Neural progenitor cell (in vitro differentiated cells): Measurements from ENCODE around the gene LYST. TPM values are rescaled to one million over a fixed set of nuclear protein-coding genes. Genes with fewer than 3 reads are reported as not detected.

Source experiments
- DNase-seq: peaks from one replicate; pipeline ENCODE4 v3.0.0-alpha.2; 2016; ENCODE audit warnings: low spot score
- H2AFZ ChIP-seq: fragments of 200-600 bp; sonication (generic); replicated peaks from 2 replicates; pipeline ENCODE4 v1.6.1; 2016; ENCODE audit warnings: antibody characterized with exemption
- H3F3A ChIP-seq: fragments of 200-600 bp; sonication (generic); 2 replicates; pipeline ENCODE4 v1.6.1; 2016; ENCODE audit warnings: antibody characterized with exemption, low read depth
- H3K27ac ChIP-seq: fragments of 200-600 bp; sonication (generic); 2 replicates; pipeline ENCODE4 v1.5.1; 2016; ENCODE audit warnings: mild to moderate bottlenecking
- H3K27me3 ChIP-seq: fragments of 200-600 bp; sonication (generic); 2 replicates; pipeline ENCODE4 v1.6.1; 2016; ENCODE audit warnings: mild to moderate bottlenecking, moderate library complexity
- H3K36me3 ChIP-seq: fragments of 200-600 bp; sonication (generic); 2 replicates; pipeline ENCODE4 v1.5.1; 2016
- H3K4me1 ChIP-seq: fragments of 200-600 bp; sonication (generic); 2 replicates; pipeline ENCODE4 v1.6.1; 2016; ENCODE audit warnings: mixed run types
- H3K4me2 ChIP-seq: fragments of 200-600 bp; sonication (generic); 2 replicates; pipeline ENCODE4 v1.6.1; 2016
- H3K4me3 ChIP-seq: fragments of 200-600 bp; sonication (generic); 2 replicates; pipeline ENCODE4 v1.5.1; 2016
- H3K79me2 ChIP-seq: fragments of 200-600 bp; sonication (generic); 2 replicates; pipeline ENCODE4 v1.6.1; 2016; ENCODE audit warnings: low read depth
- H3K9ac ChIP-seq: fragments of 200-600 bp; sonication (generic); 2 replicates; pipeline ENCODE4 v1.6.1; 2016
- H3K9me3 ChIP-seq: fragments of 200-600 bp; sonication (generic); 2 replicates; pipeline ENCODE4 v1.5.1; 2016; ENCODE audit warnings: low read depth
- H4K20me1 ChIP-seq: fragments of 200-600 bp; sonication (generic); 2 replicates; pipeline ENCODE4 v1.6.1; 2016; ENCODE audit warnings: low read depth
- H3K27ac Mint-ChIP-seq: 3 replicates; pipeline ENCODE4 v1.8.0; 2021; ENCODE audit warnings: mixed read lengths
- H3K27me3 Mint-ChIP-seq: 2 replicates; pipeline ENCODE4 v1.8.0; 2022; ENCODE audit warnings: low read depth, mild to moderate bottlenecking, inconsistent platforms, moderate library complexity, mixed read lengths; ENCODE audit not compliant: insufficient read depth
- H3K36me3 Mint-ChIP-seq: 3 replicates; pipeline ENCODE4 v1.8.0; 2021; ENCODE audit warnings: mixed read lengths
- H3K4me1 Mint-ChIP-seq: 3 replicates; pipeline ENCODE4 v1.8.0; 2021; ENCODE audit warnings: mixed read lengths
- H3K4me3 Mint-ChIP-seq: 3 replicates; pipeline ENCODE4 v1.8.0; 2021; ENCODE audit warnings: mild to moderate bottlenecking, moderate library complexity, mixed read lengths
- H3K9me3 Mint-ChIP-seq: 3 replicates; pipeline ENCODE4 v1.8.0; 2020; ENCODE audit warnings: mixed read lengths
- CTCF ChIP-seq: fragments of 200-600 bp; sonication (generic); IDR thresholded peaks from 2 replicates; pipeline ENCODE4 v1.5.1; 2017; ENCODE audit warnings: antibody characterized with exemption, mild to moderate bottlenecking
- EZH2 ChIP-seq: fragments of 200-600 bp; sonication (generic); IDR thresholded peaks from 2 replicates; pipeline ENCODE4 v1.6.1; 2017; ENCODE audit warnings: antibody characterized with exemption, mild to moderate bottlenecking, moderate library complexity
- EZH2phosphoT487 ChIP-seq: fragments of 200-600 bp; sonication (generic); IDR thresholded peaks from 2 replicates; pipeline ENCODE4 v1.6.1; 2017; ENCODE audit warnings: antibody characterized with exemption
- total RNA-seq: library from RNA; depleted of rRNA; stranded (reverse); fragments of >200 nt; gene quantifications from 2 replicates; pipeline ENCODE4 v1.2.3, GENCODE V29; 2015; ENCODE audit warnings: low replicate concordance

LYST gene
- total RNA-seq, 1 donor from 2014 or later = 0.82 TPM

GRCh38 chr1:235784950-235785349 lies 81.8 kb downstream of the LYST start:
- H3K4me1 Mint-ChIP-seq = no peaks in the 10 kb centered on the region
- no peak for DNase-seq
- peaks cover 3% of the 10 kb centered on the region for H3K27me3 Mint-ChIP-seq
- no peak overlapping the region for H3K4me3 Mint-ChIP-seq
- peaks cover 10% of the 10 kb centered on the region for H3F3A ChIP-seq
- no peaks in the 10 kb centered on the region for H3K9me3 ChIP-seq
- no peak overlapping the region for H3K4me2 ChIP-seq
- peaks cover 5% of the 10 kb centered on the region for H3K4me1 ChIP-seq
- no peak for TF ChIP-seq CTCF
- TF ChIP-seq EZH2phosphoT487 = no peak
- TF ChIP-seq EZH2 = no peak
- H3K36me3 ChIP-seq = no peaks in the 10 kb centered on the region
- H3K27me3 ChIP-seq = no peaks in the 10 kb centered on the region
- H3K9ac ChIP-seq = no peak overlapping the region
- H3K27ac ChIP-seq = no peak overlapping the region
- no peaks in the 10 kb centered on the region for H3K9me3 Mint-ChIP-seq
- H4K20me1 ChIP-seq = no peaks in the 10 kb centered on the region
- H3K36me3 Mint-ChIP-seq = no peaks in the 10 kb centered on the region
- no peaks in the 10 kb centered on the region for H3K79me2 ChIP-seq
- no peak overlapping the region for H2AFZ ChIP-seq
- no peak overlapping the region for H3K27ac Mint-ChIP-seq
- no peak overlapping the region for H3K4me3 ChIP-seq

GRCh38 chr1:235783148-235783776 lies 83.4 kb downstream of the LYST start:
- Mint-ChIP-seq H3K9me3 (no peaks in the 10 kb centered on the region), H3K4me3 (no peak overlapping the region), H3K27ac (no peak overlapping the region), H3K4me1 (no peaks in the 10 kb centered on the region), H3K36me3 (no peaks in the 10 kb centered on the region), H3K27me3 (peaks cover 3% of the 10 kb centered on the region)
- no peaks in the 10 kb centered on the region for H4K20me1 ChIP-seq
- DNase-seq = peak; percentile 36
- TF ChIP-seq CTCF (peak; percentile 62), EZH2 (no peak), EZH2phosphoT487 (no peak)
- H3K9ac ChIP-seq = no peak overlapping the region
- H3K27ac ChIP-seq = no peak overlapping the region
- no peaks in the 10 kb centered on the region for H3K27me3 ChIP-seq
- peaks cover 5% of the 10 kb centered on the region for H3K4me1 ChIP-seq
- H3K36me3 ChIP-seq = no peaks in the 10 kb centered on the region
- H3K4me3 ChIP-seq = no peak overlapping the region
- H3K9me3 ChIP-seq = no peaks in the 10 kb centered on the region
- no peak overlapping the region for H3K4me2 ChIP-seq
- H3F3A ChIP-seq = peaks cover 10% of the 10 kb centered on the region
- H2AFZ ChIP-seq = no peak overlapping the region
- H3K79me2 ChIP-seq = no peaks in the 10 kb centered on the region

- H3K79me2 ChIP-seq = no peaks in the 10 kb centered on the region
- H3K4me1 Mint-ChIP-seq = no peaks in the 10 kb centered on the region
- no peaks in the 10 kb centered on the region for H3K27me3 ChIP-seq
- H3K27ac Mint-ChIP-seq = no peak overlapping the region
- no peaks in the 10 kb centered on the region for H4K20me1 ChIP-seq
- H3K9ac ChIP-seq = no peak overlapping the region
- H3K27ac ChIP-seq = no peak overlapping the region
- H2AFZ ChIP-seq = no peak overlapping the region
- peaks cover 10% of the 10 kb centered on the region for H3F3A ChIP-seq
- no peak overlapping the region for H3K4me3 ChIP-seq
- no peaks in the 10 kb centered on the region for H3K9me3 ChIP-seq
- H3K4me3 Mint-ChIP-seq = no peak overlapping the region
- H3K36me3 ChIP-seq = no peaks in the 10 kb centered on the region
- H3K9me3 Mint-ChIP-seq = no peaks in the 10 kb centered on the region
- peaks cover 3% of the 10 kb centered on the region for H3K27me3 Mint-ChIP-seq
- TF ChIP-seq EZH2phosphoT487 (no peak), CTCF (no peak), EZH2 (no peak)
- no peaks in the 10 kb centered on the region for H3K36me3 Mint-ChIP-seq
- peaks cover 5% of the 10 kb centered on the region for H3K4me1 ChIP-seq
- H3K4me2 ChIP-seq = no peak overlapping the region
- no peak for DNase-seq
Measured at GRCh38 chr1:235782601-235783000, 84.1 kb downstream of the LYST start.
